SK-N-SH (cell line): ENCODE results near the gene PHACTR3. TPM values are rescaled to one million over a fixed set of nuclear protein-coding genes. Genes with fewer than 3 reads are reported as not detected.

Source experiments
- CTCF ChIA-PET: fragments of 300-600, 350-600 bp; formaldehyde crosslinking; extraction: SDS; loops from one replicate; lab custom pipeline; 2021; lab: Yijun Ruan, JAX
- POLR2A ChIA-PET: fragments of 350-600 bp; sonication (Branson Sonifier 250); formaldehyde crosslinking; extraction: SDS; loops from one replicate; lab custom pipeline; 2020; ENCODE audit warnings: antibody characterized with exemption, inconsistent platforms; lab: Yijun Ruan, JAX
- DNase-seq: peaks from one replicate; pipeline ENCODE4 v3.0.0; 2012
- H2AFZ ChIP-seq: fragments of 200-600 bp; sonication (generic); 2 replicates; pipeline ENCODE4 v1.8.1; 2016; ENCODE audit warnings: antibody characterized with exemption, mild to moderate bottlenecking, low read depth
- H3F3A ChIP-seq: fragments of 200-600 bp; sonication (generic); replicated peaks from 2 replicates; pipeline ENCODE3; 2016; ENCODE audit warnings: antibody characterized with exemption, mild to moderate bottlenecking; ENCODE audit not compliant: insufficient read depth
- H3K27ac ChIP-seq, 2 experiments: fragments of 200-500 bp in 1 of 2; fragments of 200-600 bp in 1 of 2; sonication (Bioruptor generic) in 1 of 2; sonication (generic), shearing (Covaris generic) in 1 of 2; 2 replicates each; pipeline versions ENCODE4 v1.5.1 to v1.6.1; 2014 to 2016; ENCODE audit warnings: low read depth in 2 of 2, inconsistent platforms in 1 of 2, low read length in 1 of 2, mild to moderate bottlenecking in 1 of 2, mixed read lengths in 1 of 2
- H3K27me3 ChIP-seq: fragments of 200-600 bp; sonication (generic), shearing (Covaris generic); 2 replicates; pipeline ENCODE4 v1.6.1; 2016; ENCODE audit warnings: mixed run types; ENCODE audit not compliant: insufficient read depth
- H3K36me3 ChIP-seq, 2 experiments: fragments of 200-500 bp in 1 of 2; fragments of 200-600 bp in 1 of 2; sonication (Bioruptor generic) in 1 of 2; sonication (generic) in 1 of 2; replicated peaks in 1 of 2; 2 replicates each; pipeline versions ENCODE3 to v1.5.1; 2014 to 2016; ENCODE audit warnings: low read length in 1 of 2, mild to moderate bottlenecking in 1 of 2; ENCODE audit not compliant: insufficient read depth in 2 of 2, control insufficient read depth in 1 of 2
- H3K4me1 ChIP-seq, 2 experiments: fragments of 200-500 bp in 1 of 2; fragments of 200-600 bp in 1 of 2; sonication (Bioruptor generic) in 1 of 2; sonication (generic), shearing (Covaris generic) in 1 of 2; 2 replicates each; pipeline versions ENCODE4 v1.5.1 to v1.6.1; 2014 to 2016; ENCODE audit warnings: low read depth in 1 of 2, low read length in 1 of 2, mixed run types in 1 of 2; ENCODE audit not compliant: insufficient read depth in 2 of 2, control insufficient read depth in 1 of 2
- H3K4me2 ChIP-seq: fragments of 200-600 bp; sonication (generic), shearing (Covaris generic); 2 replicates; pipeline ENCODE4 v1.6.1; 2017; ENCODE audit warnings: mixed run types
- H3K4me3 ChIP-seq, 2 experiments: fragments of 200-500 bp in 1 of 2; fragments of 200-600 bp in 1 of 2; sonication (Bioruptor generic) in 1 of 2; sonication (generic), shearing (Covaris generic) in 1 of 2; 2 replicates each; pipeline versions ENCODE4 v1.5.1 to v1.8.1; 2014 to 2016; ENCODE audit warnings: low read depth in 2 of 2, inconsistent platforms in 1 of 2, low read length in 1 of 2, mild to moderate bottlenecking in 1 of 2, mixed read lengths in 1 of 2, moderate library complexity in 1 of 2
- H3K79me2 ChIP-seq: fragments of 200-600 bp; sonication (generic); 2 replicates; pipeline ENCODE4 v1.8.1; 2017; ENCODE audit warnings: mild to moderate bottlenecking; ENCODE audit not compliant: insufficient read depth
- H3K9ac ChIP-seq: fragments of 200-600 bp; sonication (generic); 2 replicates; pipeline ENCODE4 v1.6.1; 2017; ENCODE audit warnings: mixed run types
- H3K9me2 ChIP-seq: fragments of 200-600 bp; sonication (generic); 2 replicates; pipeline ENCODE4 v1.6.1; 2017; ENCODE audit warnings: mixed run types
- H3K9me3 ChIP-seq: fragments of 200-600 bp; sonication (generic); 2 replicates; pipeline ENCODE4 v1.6.1; 2017; ENCODE audit warnings: mixed run types, mild to moderate bottlenecking, moderate library complexity
- H4K20me1 ChIP-seq: fragments of 200-600 bp; sonication (generic); 2 replicates; pipeline ENCODE4 v1.6.1; 2017; ENCODE audit warnings: mild to moderate bottlenecking, mixed run types; ENCODE audit not compliant: insufficient read depth
- CHD2 ChIP-seq: fragments of 150-350 bp; IDR thresholded peaks from 2 replicates; pipeline ENCODE4 v1.6.1; 2018; ENCODE audit warnings: low read length; ENCODE audit not compliant: partially characterized antibody
- EZH2phosphoT487 ChIP-seq: fragments of 200-600 bp; sonication (generic); IDR thresholded peaks from 2 replicates; pipeline ENCODE4 v1.6.1; 2017; ENCODE audit warnings: low read depth, mixed run types, mild to moderate bottlenecking, antibody characterized with exemption, moderate library complexity, borderline replicate concordance
- FOSL2 ChIP-seq: IDR thresholded peaks from 2 replicates; pipeline ENCODE4 v1.4.0; 2012; ENCODE audit warnings: low read depth, mild to moderate bottlenecking, moderate library complexity, borderline replicate concordance
- FOXJ3 ChIP-seq: sonication (generic); formaldehyde crosslinking; IDR thresholded peaks from 2 replicates; pipeline ENCODE4 v1.5.1; 2020; ENCODE audit warnings: mild to moderate bottlenecking, missing genetic modification reagents
- GABPA ChIP-seq: IDR thresholded peaks from 2 replicates; pipeline ENCODE4 v1.4.0; 2012; ENCODE audit warnings: low read depth, mild to moderate bottlenecking
- JUND ChIP-seq: IDR thresholded peaks from 2 replicates; pipeline ENCODE4 v1.4.0; 2012
- MAX ChIP-seq: IDR thresholded peaks from 2 replicates; pipeline ENCODE4 v1.4.0; 2012; ENCODE audit warnings: low read depth
- PBX3 ChIP-seq: IDR thresholded peaks from 2 replicates; pipeline ENCODE4; 2012
- RCOR1 ChIP-seq: fragments of 150-350 bp; IDR thresholded peaks from 2 replicates; pipeline ENCODE4 v1.6.1; 2017; ENCODE audit warnings: antibody characterized with exemption, low read length
- REST ChIP-seq: IDR thresholded peaks from 2 replicates; pipeline ENCODE4 v1.6.1; 2012; ENCODE audit warnings: mild to moderate bottlenecking, low read depth, low read length, moderate library complexity
- RFX5 ChIP-seq: IDR thresholded peaks from 2 replicates; pipeline ENCODE4 v1.6.1; 2012; ENCODE audit warnings: mild to moderate bottlenecking, improper control_type of control experiment, low read length
- RXRA ChIP-seq: IDR thresholded peaks from 2 replicates; pipeline ENCODE4 v1.4.0; 2012; ENCODE audit warnings: low read depth, mild to moderate bottlenecking, borderline replicate concordance
- SIN3A ChIP-seq: IDR thresholded peaks from 2 replicates; pipeline ENCODE4 v1.6.1; 2012; ENCODE audit warnings: low read depth, mild to moderate bottlenecking, low read length, moderate library complexity, borderline replicate concordance
- USF2 ChIP-seq: fragments of 150-350 bp; IDR thresholded peaks from 2 replicates; pipeline ENCODE4 v1.6.1; 2017; ENCODE audit warnings: antibody characterized with exemption, low read length, low read depth, borderline replicate concordance
- ZBTB33 ChIP-seq: IDR thresholded peaks from 2 replicates; pipeline ENCODE4 v1.4.0; 2012; ENCODE audit warnings: low read depth, borderline replicate concordance
- WGBS: methylation state at CpG from one replicate; pipeline ENCODE4 v1.1.6; 2017; ENCODE audit warnings: low lambda C conversion rate; 5-methylcytosine and 5-hydroxymethylcytosine counted together
- polyA plus RNA-seq, 3 experiments: library from polyadenylated mRNA; depleted of rRNA; stranded (reverse); fragments of >200 nt; gene quantifications; 2 replicates each; pipeline ENCODE4 v1.2.3, GENCODE V29; 2012
- TF ChIP-seq, protein P1 (sequence below): fragments of 200-600 bp; sonication (generic); IDR thresholded peaks from 2 replicates; pipeline ENCODE4 v1.6.1; 2017; ENCODE audit warnings: antibody characterized with exemption, mild to moderate bottlenecking, moderate library complexity

Gene PHACTR3
- polyA plus RNA-seq, 1 of the 3 experiments (the other 2 are of a cell fraction) = 0.10 TPM

DNA sequence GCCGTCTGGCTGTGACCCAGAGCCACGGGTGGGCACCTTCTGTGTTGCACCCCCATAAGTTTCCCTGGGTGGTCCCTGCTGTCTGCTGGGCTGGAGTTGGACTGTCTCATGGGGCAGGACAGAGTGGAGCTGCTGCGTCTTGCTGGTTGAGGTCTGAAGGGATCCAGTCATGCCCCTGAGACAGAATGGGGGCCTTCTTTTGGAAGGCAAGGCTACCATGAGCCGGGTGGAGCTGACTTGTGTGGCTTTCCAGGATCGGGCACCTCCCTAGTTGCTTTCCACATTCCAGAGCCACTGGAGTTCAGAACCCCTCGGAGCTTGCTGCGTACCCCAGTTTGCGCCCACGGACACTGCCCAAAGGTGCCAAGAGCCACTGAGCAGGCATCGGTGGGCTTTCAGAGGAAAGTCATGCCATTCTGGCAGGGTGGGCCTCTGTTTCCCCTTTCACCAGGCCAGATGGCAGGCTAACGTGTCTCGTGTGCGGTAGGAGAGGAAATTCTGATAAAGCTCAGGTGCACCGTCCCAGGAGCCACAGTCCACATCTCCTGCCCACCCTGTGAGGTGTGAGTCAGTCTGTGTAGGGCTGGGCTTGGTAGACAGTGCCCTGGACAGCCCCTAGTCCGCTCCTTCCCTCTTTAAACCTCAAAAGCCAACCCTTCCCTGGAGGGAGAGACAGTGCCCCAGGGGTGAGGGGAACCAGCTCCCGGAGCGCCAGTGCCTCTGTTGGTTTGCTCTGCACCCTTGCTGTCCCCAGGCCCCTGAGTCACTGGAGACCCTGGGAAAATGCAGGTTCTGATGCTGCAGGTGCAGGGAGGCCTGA, 203.8 kb downstream of the PHACTR3 start:
- 54% methylated on average over 10 of the region's 17 CpGs for WGBS
- no peaks in the 10 kb centered on the region for H3K9me3 ChIP-seq
- no peaks in the 10 kb centered on the region for H3K36me3 ChIP-seq
- H3K9ac ChIP-seq = no peak overlapping the region
- peaks cover 0 to 2% of the 10 kb centered on the region in 2 experiments; a peak in 1 of 4 replicates for H3K4me1 ChIP-seq
- no peak overlapping the region for H3K4me3 ChIP-seq
- H3K9me2 ChIP-seq = no peaks in the 10 kb centered on the region
- no peaks in the 10 kb centered on the region for H3F3A ChIP-seq
- H4K20me1 ChIP-seq = no peaks in the 10 kb centered on the region
- DNase-seq = peak; percentile 6
- no peaks in the 10 kb centered on the region for H3K79me2 ChIP-seq
- no peak overlapping the region for H2AFZ ChIP-seq
- H3K27me3 ChIP-seq = no peaks in the 10 kb centered on the region
- H3K4me2 ChIP-seq = no peak overlapping the region
- no peak overlapping the region for H3K27ac ChIP-seq
- ChIA-PET POLR2A (no interaction called here), CTCF (interaction anchor here (1.0 to 1.6 kb wide), 4 partner anchors 11 to 237 kb away, joined by 3 to 7 read pairs (median 6); no protein-coding TSS in a partner anchor)
- TF ChIP-seq FOSL2 = no peak
- TF ChIP-seq RCOR1 = no peak
- no peak for TF ChIP-seq SIN3A
- TF ChIP-seq, protein P1, sequence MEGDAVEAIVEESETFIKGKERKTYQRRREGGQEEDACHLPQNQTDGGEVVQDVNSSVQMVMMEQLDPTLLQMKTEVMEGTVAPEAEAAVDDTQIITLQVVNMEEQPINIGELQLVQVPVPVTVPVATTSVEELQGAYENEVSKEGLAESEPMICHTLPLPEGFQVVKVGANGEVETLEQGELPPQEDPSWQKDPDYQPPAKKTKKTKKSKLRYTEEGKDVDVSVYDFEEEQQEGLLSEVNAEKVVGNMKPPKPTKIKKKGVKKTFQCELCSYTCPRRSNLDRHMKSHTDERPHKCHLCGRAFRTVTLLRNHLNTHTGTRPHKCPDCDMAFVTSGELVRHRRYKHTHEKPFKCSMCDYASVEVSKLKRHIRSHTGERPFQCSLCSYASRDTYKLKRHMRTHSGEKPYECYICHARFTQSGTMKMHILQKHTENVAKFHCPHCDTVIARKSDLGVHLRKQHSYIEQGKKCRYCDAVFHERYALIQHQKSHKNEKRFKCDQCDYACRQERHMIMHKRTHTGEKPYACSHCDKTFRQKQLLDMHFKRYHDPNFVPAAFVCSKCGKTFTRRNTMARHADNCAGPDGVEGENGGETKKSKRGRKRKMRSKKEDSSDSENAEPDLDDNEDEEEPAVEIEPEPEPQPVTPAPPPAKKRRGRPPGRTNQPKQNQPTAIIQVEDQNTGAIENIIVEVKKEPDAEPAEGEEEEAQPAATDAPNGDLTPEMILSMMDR = no peak
- TF ChIP-seq PBX3 = no peak
- TF ChIP-seq JUND = no peak
- TF ChIP-seq CHD2 = no peak
- TF ChIP-seq REST = no peak
- no peak for TF ChIP-seq RFX5
- TF ChIP-seq FOXJ3 (CRISPR knock-in tag) = no peak
- TF ChIP-seq USF2 = no peak
- TF ChIP-seq GABPA = no peak
- no peak for TF ChIP-seq EZH2phosphoT487
- TF ChIP-seq ZBTB33 = no peak
- TF ChIP-seq RXRA = no peak
- TF ChIP-seq MAX = no peak
